NAMALWA (cell line): ENCODE measurements around the gene CLDN6.

Source experiments
- DNase-seq: peaks from one replicate; pipeline ENCODE4 v3.0.0-alpha.2; 2015; ENCODE audit warnings: low spot score

Gene CLDN6

GRCh38 chr16:2970563-2970962 lies 47.4 kb downstream of the CLDN6 start:
- DNase-seq, result no peak

GRCh38 chr16:2969545-2970521 lies 48.1 kb downstream of the CLDN6 start:
- DNase-seq, result peak; percentile 89

- DNase-seq, result peak; percentile 94
Measured at GRCh38 chr16:2968738-2969544, 49.0 kb downstream of the CLDN6 start, which contains the start of gene PAQR4. Gene PAQR4 (plus strand): TSS chr16:2969348. CDS start chr16:2969675, 327 bp downstream.

- peak; percentile 85 for DNase-seq
Measured at GRCh38 chr16:2968368-2968737, 49.6 kb downstream of the CLDN6 start.

GRCh38 chr16:2967721-2968161 lies 50.2 kb downstream of the CLDN6 start:
- DNase-seq, result no peak

GRCh38 chr16:2967211-2967631 lies 50.8 kb downstream of the CLDN6 start:
- DNase-seq, result no peak

GRCh38 chr16:2966808-2967191 lies 51.2 kb downstream of the CLDN6 start:
- DNase-seq, result no peak

GRCh38 chr16:2966043-2966807 lies 51.8 kb downstream of the CLDN6 start:
- DNase-seq, result no peak
